H9 (cell line): Measurements from ENCODE around the gene MAST1. TPM values are rescaled to one million over a fixed set of nuclear protein-coding genes. Genes with fewer than 3 reads are reported as not detected.
A peak's percentile ranks its signal among the peaks of the same experiment; 100 is the strongest.

ENCODE experiments used
- DNase-seq: peaks from one replicate; pipeline ENCODE4 v3.0.0-alpha.2; 2017
- H2AFZ ChIP-seq: one replicate; pipeline ENCODE4 v1.6.1; 2013; ENCODE audit warnings: mild to moderate bottlenecking, low read length, control low read depth, moderate library complexity
- H2AK5ac ChIP-seq: 2 replicates; pipeline ENCODE4 v1.6.1; 2013; ENCODE audit warnings: low read length, control low read depth, mixed read lengths; ENCODE audit not compliant: insufficient read length
- H2BK120ac ChIP-seq: one replicate; pipeline ENCODE4 v1.6.1; 2013; ENCODE audit warnings: low read depth, mild to moderate bottlenecking, low read length, control low read depth, inconsistent platforms; ENCODE audit not compliant: poor library complexity, severe bottlenecking
- H2BK12ac ChIP-seq: 2 replicates; pipeline ENCODE4 v1.6.1; 2013; ENCODE audit warnings: low read length, control low read depth, mixed read lengths, low read depth; ENCODE audit not compliant: insufficient read length
- H2BK15ac ChIP-seq: 2 replicates; pipeline ENCODE4 v1.6.1; 2013; ENCODE audit warnings: low read depth, low read length, control low read depth
- H2BK20ac ChIP-seq: one replicate; pipeline ENCODE4 v1.6.1; 2013; ENCODE audit warnings: low read depth, mild to moderate bottlenecking, low read length, control low read depth, inconsistent platforms; ENCODE audit not compliant: poor library complexity, severe bottlenecking
- H2BK5ac ChIP-seq: 2 replicates; pipeline ENCODE4 v1.6.1; 2013; ENCODE audit warnings: low read length, control low read depth, mixed read lengths; ENCODE audit not compliant: insufficient read length
- H3K14ac ChIP-seq: 2 replicates; pipeline ENCODE4 v1.6.1; 2013; ENCODE audit warnings: low read length, control low read depth; ENCODE audit not compliant: insufficient read depth
- H3K18ac ChIP-seq: 2 replicates; pipeline ENCODE4 v1.6.1; 2013; ENCODE audit warnings: low read depth, mild to moderate bottlenecking, mixed read lengths, low read length, control low read depth; ENCODE audit not compliant: insufficient read length
- H3K23ac ChIP-seq: 2 replicates; pipeline ENCODE4 v1.6.1; 2013; ENCODE audit warnings: low read length, control low read depth, mixed read lengths, low read depth; ENCODE audit not compliant: insufficient read length
- H3K23me2 ChIP-seq: 2 replicates; pipeline ENCODE4 v1.6.1; 2013; ENCODE audit warnings: low read depth, mild to moderate bottlenecking, mixed read lengths, low read length, control low read depth; ENCODE audit not compliant: insufficient read length, poor library complexity, severe bottlenecking
- H3K27ac ChIP-seq: 2 replicates; pipeline ENCODE4 v1.5.1; 2013; ENCODE audit warnings: low read length, control low read depth, mixed read lengths, low read depth; ENCODE audit not compliant: insufficient read length
- H3K27me3 ChIP-seq: 2 replicates; pipeline ENCODE4 v1.6.1; 2013; ENCODE audit warnings: low read length, control low read depth, inconsistent platforms; ENCODE audit not compliant: insufficient read depth
- H3K4ac ChIP-seq: 2 replicates; pipeline ENCODE4 v1.6.1; 2013; ENCODE audit warnings: low read depth, mild to moderate bottlenecking, control low read depth, inconsistent platforms, low read length, moderate library complexity
- H3K4me1 ChIP-seq: 2 replicates; pipeline ENCODE4 v1.6.1; 2013; ENCODE audit warnings: low read length, control low read depth, inconsistent platforms; ENCODE audit not compliant: insufficient read depth
- H3K4me2 ChIP-seq: 2 replicates; pipeline ENCODE4 v1.6.1; 2013; ENCODE audit warnings: low read length, control low read depth, mixed read lengths; ENCODE audit not compliant: insufficient read length, insufficient read depth
- H3K56ac ChIP-seq: 2 replicates; pipeline ENCODE4 v1.6.1; 2013; ENCODE audit warnings: low read depth, mild to moderate bottlenecking, mixed read lengths, low read length, control low read depth; ENCODE audit not compliant: insufficient read length
- H3K79me1 ChIP-seq: 2 replicates; pipeline ENCODE4 v1.6.1; 2013; ENCODE audit warnings: low read depth, mild to moderate bottlenecking, moderate library complexity, low read length, control low read depth, inconsistent platforms; ENCODE audit not compliant: insufficient read depth, poor library complexity, severe bottlenecking
- H3K79me2 ChIP-seq: 2 replicates; pipeline ENCODE4 v1.6.1; 2013; ENCODE audit warnings: low read length, control low read depth, inconsistent platforms; ENCODE audit not compliant: insufficient read depth
- H3K9ac ChIP-seq: 2 replicates; pipeline ENCODE4 v1.6.1; 2013; ENCODE audit warnings: low read length, control low read depth, mixed read lengths; ENCODE audit not compliant: insufficient read length; ENCODE audit errors: extremely low read depth
- H3K9me3 ChIP-seq: one replicate; pipeline ENCODE4 v1.6.1; 2013; ENCODE audit warnings: low read depth, low read length, inconsistent platforms; ENCODE audit not compliant: control insufficient read depth
- H3T11ph ChIP-seq: one replicate; pipeline ENCODE4 v1.6.1; 2013; ENCODE audit warnings: mild to moderate bottlenecking, low read length, control low read depth, inconsistent platforms
- H4K20me1 ChIP-seq: one replicate; pipeline ENCODE4 v1.6.1; 2013; ENCODE audit not compliant: control insufficient read depth, insufficient read length, insufficient read depth
- H4K5ac ChIP-seq: 2 replicates; pipeline ENCODE4 v1.6.1; 2013; ENCODE audit warnings: low read depth, mild to moderate bottlenecking, mixed read lengths, low read length, control low read depth; ENCODE audit not compliant: insufficient read length
- H4K8ac ChIP-seq: replicated peaks from 2 replicates; pipeline ENCODE4 v1.6.1; 2013; ENCODE audit warnings: low read length, control low read depth, mixed read lengths, low read depth; ENCODE audit not compliant: insufficient read length
- H4K91ac ChIP-seq: 2 replicates; pipeline ENCODE4 v1.6.1; 2013; ENCODE audit warnings: low read depth, mild to moderate bottlenecking, moderate library complexity, mixed read lengths, low read length, control low read depth; ENCODE audit not compliant: insufficient read length
- H3K27ac Mint-ChIP-seq, 3 experiments: 2 replicates in 2 of 3; 3 replicates in 1 of 3; pipeline ENCODE4 v1.8.0; 2020 to 2021; ENCODE audit warnings: mixed read lengths in 3 of 3, mild to moderate bottlenecking in 1 of 3, moderate library complexity in 1 of 3
- H3K27me3 Mint-ChIP-seq: 2 replicates; pipeline ENCODE4 v1.8.0; 2021; ENCODE audit warnings: low read depth, mild to moderate bottlenecking, moderate library complexity, mixed read lengths
- H3K36me3 Mint-ChIP-seq, 3 experiments: 2 replicates in 2 of 3; 3 replicates in 1 of 3; pipeline ENCODE4 v1.8.0; 2020 to 2021; ENCODE audit warnings: low read depth in 3 of 3, mixed read lengths in 3 of 3; ENCODE audit not compliant: insufficient read depth in 1 of 3
- H3K4me1 Mint-ChIP-seq, 2 experiments: 2 replicates each; pipeline ENCODE4 v1.8.0; 2020; ENCODE audit warnings: mixed read lengths in 2 of 2
- H3K4me3 Mint-ChIP-seq, 2 experiments: 2 replicates in 1 of 2; 3 replicates in 1 of 2; pipeline ENCODE4 v1.8.0; 2020 to 2021; ENCODE audit warnings: mild to moderate bottlenecking in 2 of 2, mixed read lengths in 2 of 2, moderate library complexity in 1 of 2
- H3K9me3 Mint-ChIP-seq, 2 experiments: 2 replicates in 1 of 2; 3 replicates in 1 of 2; pipeline ENCODE4 v1.8.0; 2020; ENCODE audit warnings: mild to moderate bottlenecking in 2 of 2, mixed read lengths in 2 of 2, moderate library complexity in 1 of 2
- CTCF ChIP-seq: fragments of 200-600 bp; sonication (generic); conservative IDR thresholded peaks from 3 replicates; pipeline ENCODE4 v1.8.0; 2021; ENCODE audit warnings: antibody characterized with exemption, mild to moderate bottlenecking
- WGBS: extraction: QIAGEN DNeasy Blood & Tissue Kit; methylation state at CpG from one replicate; pipeline ENCODE4 v1.1.7; 2013; ENCODE audit warnings: missing lambda C conversion rate, low lambda C conversion rate, mixed read lengths; ENCODE audit not compliant: insufficient read length; ENCODE audit errors: extremely low coverage; 5-methylcytosine and 5-hydroxymethylcytosine counted together
- total RNA-seq: library from RNA; stranded (reverse); gene quantifications from 2 replicates; pipeline ENCODE4 v1.2.1, GENCODE V29; 2021

Gene MAST1
- total RNA-seq, 1 experiment from 2014 or later, result 15.1 TPM

DNA sequence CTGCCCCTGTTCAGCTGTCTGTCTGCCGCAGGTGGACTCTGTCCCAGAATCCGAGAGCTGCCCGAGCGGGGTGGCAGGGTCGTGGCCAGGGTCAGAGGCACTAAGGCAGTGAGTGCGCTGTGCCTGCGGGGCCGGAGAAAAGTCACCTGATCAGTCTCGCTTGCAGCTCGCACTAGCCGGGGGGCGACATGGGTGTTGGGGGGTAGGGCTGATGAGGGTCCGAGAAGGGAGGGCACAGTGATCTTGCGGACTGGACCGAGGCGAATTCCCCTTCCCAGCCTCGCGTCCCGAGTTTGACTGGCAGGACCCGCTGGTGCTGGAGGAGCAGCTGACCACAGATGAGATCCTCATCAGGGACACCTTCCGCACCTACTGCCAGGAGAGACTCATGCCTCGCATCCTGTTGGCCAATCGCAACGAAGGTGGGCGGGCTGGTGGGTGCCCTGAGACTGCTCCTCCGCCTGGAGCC, 53.3 kb downstream of the MAST1 start:
- Histone ChIP-seq H3K14ac (0 out of 2 replicates have a peak overlapping the region, but pooled peaks have one; percentile 3), H3K79me1 (no peaks in the 10 kb centered on the region), H3K23ac (no peak overlapping the region), H2BK15ac (no peak overlapping the region), H3K9me3 (no peaks in the 10 kb centered on the region), H3K79me2 (no peaks in the 10 kb centered on the region; the same call in 1 of the 2 replicates), H2AK5ac (no peak overlapping the region), H2BK20ac (no peak overlapping the region), H3T11ph (no peak overlapping the region), H3K27me3 (no peaks in the 10 kb centered on the region), H3K4me1 (no peaks in the 10 kb centered on the region), H4K8ac (no peak overlapping the region), H3K4ac (no peak overlapping the region), H3K23me2 (peaks cover 9% of the 10 kb centered on the region), H2BK120ac (no peak overlapping the region), H3K9ac (peak overlapping the region; percentile 28), H4K91ac (no peak overlapping the region), H3K4me2 (peak overlapping the region; percentile 69), H3K27ac (no peak overlapping the region), H4K5ac (no peak overlapping the region), H3K56ac (no peak overlapping the region), H2AFZ (no peak overlapping the region), H4K20me1 (no peaks in the 10 kb centered on the region), H2BK5ac (no peak overlapping the region), H2BK12ac (no peak overlapping the region), H3K18ac (no peak overlapping the region)
- Mint-ChIP-seq H3K27me3 (peaks cover 22% of the 10 kb centered on the region), H3K36me3 (peaks cover 16 to 30% (median 29%) of the 10 kb centered on the region in 3 experiments; a peak in 6 of 7 replicates), H3K27ac (peak overlapping the region; percentile 93 to 97 (median 93); a peak in 3 of 7 replicates), H3K4me3 (peak overlapping the region; percentile 99), H3K4me1 (peaks cover 7 to 18% of the 10 kb centered on the region in 2 experiments), H3K9me3 (no peaks in the 10 kb centered on the region; a peak in 1 of 5 replicates)
- no peak for TF ChIP-seq CTCF
- WGBS, result no CpG with 5 or more reads among the region's 26 CpGs
- no peak for DNase-seq
